Measurements from ENCODE around the gene SPATA1. TPM values are rescaled to one million over a fixed set of nuclear protein-coding genes. Genes with fewer than 3 reads are reported as not detected.

Gene SPATA1
- total and polyA plus RNA-seq, 2 of the 13 experiments (the other 11 are each of a cell fraction or from before 2014, with no cell fraction given) = 0.70 to 1.4 TPM

DNA sequence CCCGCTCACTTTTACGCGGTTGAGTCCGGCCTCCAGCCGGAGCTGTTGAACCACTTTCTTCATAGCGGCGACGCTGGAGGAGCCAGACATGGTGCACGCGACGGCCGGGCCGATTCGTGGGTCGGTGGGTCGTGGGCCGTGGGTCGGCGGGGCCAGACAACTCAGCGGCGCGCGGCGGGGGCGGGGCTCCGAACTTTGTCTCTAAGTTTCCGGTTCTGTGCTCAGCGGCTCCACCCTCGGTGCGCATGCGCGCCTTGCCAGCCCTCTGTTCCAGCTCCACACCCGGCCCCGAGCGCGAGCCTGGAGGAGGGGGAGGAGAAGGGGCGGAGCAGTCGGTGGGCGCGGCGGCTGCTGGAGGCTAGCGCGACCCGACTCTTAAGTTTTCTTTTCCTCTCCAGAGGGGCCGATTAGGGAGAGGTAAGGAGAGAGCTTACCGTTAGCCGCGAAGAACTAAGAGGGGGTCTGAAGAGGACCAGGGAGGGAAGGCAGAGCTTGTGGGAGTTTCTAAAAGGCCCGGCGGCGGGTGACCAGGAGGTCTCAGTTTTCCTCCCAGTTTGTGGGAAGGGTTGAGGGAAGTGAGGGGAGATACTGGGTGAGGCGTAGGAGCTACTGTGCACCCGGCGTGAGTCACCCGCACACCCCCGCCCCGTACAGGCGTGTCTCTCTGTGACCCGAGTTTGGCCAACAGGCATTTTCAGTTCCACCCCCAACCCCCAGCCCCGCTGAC, at the start of gene SPATA1, which contains the start of gene GNG5 (continued):
- TF ChIP-seq, protein P1, sequence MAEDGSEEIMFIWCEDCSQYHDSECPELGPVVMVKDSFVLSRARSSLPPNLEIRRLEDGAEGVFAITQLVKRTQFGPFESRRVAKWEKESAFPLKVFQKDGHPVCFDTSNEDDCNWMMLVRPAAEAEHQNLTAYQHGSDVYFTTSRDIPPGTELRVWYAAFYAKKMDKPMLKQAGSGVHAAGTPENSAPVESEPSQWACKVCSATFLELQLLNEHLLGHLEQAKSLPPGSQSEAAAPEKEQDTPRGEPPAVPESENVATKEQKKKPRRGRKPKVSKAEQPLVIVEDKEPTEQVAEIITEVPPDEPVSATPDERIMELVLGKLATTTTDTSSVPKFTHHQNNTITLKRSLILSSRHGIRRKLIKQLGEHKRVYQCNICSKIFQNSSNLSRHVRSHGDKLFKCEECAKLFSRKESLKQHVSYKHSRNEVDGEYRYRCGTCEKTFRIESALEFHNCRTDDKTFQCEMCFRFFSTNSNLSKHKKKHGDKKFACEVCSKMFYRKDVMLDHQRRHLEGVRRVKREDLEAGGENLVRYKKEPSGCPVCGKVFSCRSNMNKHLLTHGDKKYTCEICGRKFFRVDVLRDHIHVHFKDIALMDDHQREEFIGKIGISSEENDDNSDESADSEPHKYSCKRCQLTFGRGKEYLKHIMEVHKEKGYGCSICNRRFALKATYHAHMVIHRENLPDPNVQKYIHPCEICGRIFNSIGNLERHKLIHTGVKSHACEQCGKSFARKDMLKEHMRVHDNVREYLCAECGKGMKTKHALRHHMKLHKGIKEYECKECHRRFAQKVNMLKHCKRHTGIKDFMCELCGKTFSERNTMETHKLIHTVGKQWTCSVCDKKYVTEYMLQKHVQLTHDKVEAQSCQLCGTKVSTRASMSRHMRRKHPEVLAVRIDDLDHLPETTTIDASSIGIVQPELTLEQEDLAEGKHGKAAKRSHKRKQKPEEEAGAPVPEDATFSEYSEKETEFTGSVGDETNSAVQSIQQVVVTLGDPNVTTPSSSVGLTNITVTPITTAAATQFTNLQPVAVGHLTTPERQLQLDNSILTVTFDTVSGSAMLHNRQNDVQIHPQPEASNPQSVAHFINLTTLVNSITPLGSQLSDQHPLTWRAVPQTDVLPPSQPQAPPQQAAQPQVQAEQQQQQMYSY (CRISPR knock-in tag; IDR thresholded peaks at IDR 0.05) = no peak
- TF ChIP-seq, protein P2, sequence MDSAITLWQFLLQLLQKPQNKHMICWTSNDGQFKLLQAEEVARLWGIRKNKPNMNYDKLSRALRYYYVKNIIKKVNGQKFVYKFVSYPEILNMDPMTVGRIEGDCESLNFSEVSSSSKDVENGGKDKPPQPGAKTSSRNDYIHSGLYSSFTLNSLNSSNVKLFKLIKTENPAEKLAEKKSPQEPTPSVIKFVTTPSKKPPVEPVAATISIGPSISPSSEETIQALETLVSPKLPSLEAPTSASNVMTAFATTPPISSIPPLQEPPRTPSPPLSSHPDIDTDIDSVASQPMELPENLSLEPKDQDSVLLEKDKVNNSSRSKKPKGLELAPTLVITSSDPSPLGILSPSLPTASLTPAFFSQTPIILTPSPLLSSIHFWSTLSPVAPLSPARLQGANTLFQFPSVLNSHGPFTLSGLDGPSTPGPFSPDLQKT (CRISPR knock-in tag; IDR thresholded peaks at IDR 0.05; ENCODE audit: borderline replicate concordance) = no peak
- TF ChIP-seq, protein P3, sequence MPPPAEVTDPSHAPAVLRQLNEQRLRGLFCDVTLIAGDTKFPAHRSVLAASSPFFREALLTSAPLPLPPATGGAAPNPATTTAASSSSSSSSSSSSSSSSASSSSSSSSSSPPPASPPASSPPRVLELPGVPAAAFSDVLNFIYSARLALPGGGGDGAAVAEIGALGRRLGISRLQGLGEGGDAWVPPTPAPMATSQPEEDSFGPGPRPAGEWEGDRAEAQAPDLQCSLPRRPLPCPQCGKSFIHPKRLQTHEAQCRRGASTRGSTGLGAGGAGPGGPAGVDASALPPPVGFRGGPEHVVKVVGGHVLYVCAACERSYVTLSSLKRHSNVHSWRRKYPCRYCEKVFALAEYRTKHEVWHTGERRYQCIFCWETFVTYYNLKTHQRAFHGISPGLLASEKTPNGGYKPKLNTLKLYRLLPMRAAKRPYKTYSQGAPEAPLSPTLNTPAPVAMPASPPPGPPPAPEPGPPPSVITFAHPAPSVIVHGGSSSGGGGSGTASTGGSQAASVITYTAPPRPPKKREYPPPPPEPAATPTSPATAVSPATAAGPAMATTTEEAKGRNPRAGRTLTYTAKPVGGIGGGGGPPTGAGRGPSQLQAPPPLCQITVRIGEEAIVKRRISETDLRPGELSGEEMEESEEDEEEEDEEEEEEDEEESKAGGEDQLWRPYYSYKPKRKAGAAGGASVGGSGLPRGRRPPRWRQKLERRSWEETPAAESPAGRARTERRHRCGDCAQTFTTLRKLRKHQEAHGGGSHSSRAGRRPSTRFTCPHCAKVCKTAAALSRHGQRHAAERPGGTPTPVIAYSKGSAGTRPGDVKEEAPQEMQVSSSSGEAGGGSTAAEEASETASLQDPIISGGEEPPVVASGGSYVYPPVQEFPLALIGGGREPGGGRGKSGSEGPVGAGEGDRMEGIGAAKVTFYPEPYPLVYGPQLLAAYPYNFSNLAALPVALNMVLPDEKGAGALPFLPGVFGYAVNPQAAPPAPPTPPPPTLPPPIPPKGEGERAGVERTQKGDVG (CRISPR knock-in tag; IDR thresholded peaks at IDR 0.05; ENCODE audit: borderline replicate concordance) = no peak
- TF ChIP-seq ZNF75D (CRISPR knock-in tag; IDR thresholded peaks at IDR 0.05; ENCODE audit: borderline replicate concordance) (0 out of 2 replicates have a peak, but pooled peaks have one; percentile 36), KDM2A (CRISPR knock-in tag; IDR thresholded peaks at IDR 0.05; ENCODE audit: borderline replicate concordance, low read depth) (peak; percentile 55), FOSL1 (CRISPR knock-in tag; IDR thresholded peaks at IDR 0.05; ENCODE audit: borderline replicate concordance) (peak; percentile 64; the same call in 1 of the 2 replicates), PCBP2 (optimal IDR thresholded peaks at IDR 0.05; ENCODE audit: low read depth, low read length, poor library complexity, severe bottlenecking) (no peak), TSC22D2 (CRISPR knock-in tag; IDR thresholded peaks at IDR 0.05; ENCODE audit: borderline replicate concordance) (no peak), RBM39 (IDR thresholded peaks at IDR 0.05; ENCODE audit: low read depth, low read length, poor library complexity, severe bottlenecking) (peak; percentile 73), MYC (CRISPR knock-in tag; IDR thresholded peaks at IDR 0.05; ENCODE audit: borderline replicate concordance) (peak; percentile 30; the same call in 1 of the 2 replicates), MEIS2 (CRISPR knock-in tag; IDR thresholded peaks at IDR 0.05) (no peak; the same call in 1 of the 2 replicates), FOSL2 (CRISPR knock-in tag; IDR thresholded peaks at IDR 0.05) (peak; percentile 97), ZSCAN25 (CRISPR knock-in tag; IDR thresholded peaks at IDR 0.05) (peak; percentile 64)
- TF ChIP-seq, protein P4, sequence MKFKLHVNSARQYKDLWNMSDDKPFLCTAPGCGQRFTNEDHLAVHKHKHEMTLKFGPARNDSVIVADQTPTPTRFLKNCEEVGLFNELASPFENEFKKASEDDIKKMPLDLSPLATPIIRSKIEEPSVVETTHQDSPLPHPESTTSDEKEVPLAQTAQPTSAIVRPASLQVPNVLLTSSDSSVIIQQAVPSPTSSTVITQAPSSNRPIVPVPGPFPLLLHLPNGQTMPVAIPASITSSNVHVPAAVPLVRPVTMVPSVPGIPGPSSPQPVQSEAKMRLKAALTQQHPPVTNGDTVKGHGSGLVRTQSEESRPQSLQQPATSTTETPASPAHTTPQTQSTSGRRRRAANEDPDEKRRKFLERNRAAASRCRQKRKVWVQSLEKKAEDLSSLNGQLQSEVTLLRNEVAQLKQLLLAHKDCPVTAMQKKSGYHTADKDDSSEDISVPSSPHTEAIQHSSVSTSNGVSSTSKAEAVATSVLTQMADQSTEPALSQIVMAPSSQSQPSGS (CRISPR knock-in tag; IDR thresholded peaks at IDR 0.05) = no peak; the same call in 1 of the 2 replicates
- TF ChIP-seq, protein P5, sequence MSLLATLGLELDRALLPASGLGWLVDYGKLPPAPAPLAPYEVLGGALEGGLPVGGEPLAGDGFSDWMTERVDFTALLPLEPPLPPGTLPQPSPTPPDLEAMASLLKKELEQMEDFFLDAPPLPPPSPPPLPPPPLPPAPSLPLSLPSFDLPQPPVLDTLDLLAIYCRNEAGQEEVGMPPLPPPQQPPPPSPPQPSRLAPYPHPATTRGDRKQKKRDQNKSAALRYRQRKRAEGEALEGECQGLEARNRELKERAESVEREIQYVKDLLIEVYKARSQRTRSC (CRISPR knock-in tag; IDR thresholded peaks at IDR 0.05; ENCODE audit: low read depth) = no peak
- TF ChIP-seq, protein P6, sequence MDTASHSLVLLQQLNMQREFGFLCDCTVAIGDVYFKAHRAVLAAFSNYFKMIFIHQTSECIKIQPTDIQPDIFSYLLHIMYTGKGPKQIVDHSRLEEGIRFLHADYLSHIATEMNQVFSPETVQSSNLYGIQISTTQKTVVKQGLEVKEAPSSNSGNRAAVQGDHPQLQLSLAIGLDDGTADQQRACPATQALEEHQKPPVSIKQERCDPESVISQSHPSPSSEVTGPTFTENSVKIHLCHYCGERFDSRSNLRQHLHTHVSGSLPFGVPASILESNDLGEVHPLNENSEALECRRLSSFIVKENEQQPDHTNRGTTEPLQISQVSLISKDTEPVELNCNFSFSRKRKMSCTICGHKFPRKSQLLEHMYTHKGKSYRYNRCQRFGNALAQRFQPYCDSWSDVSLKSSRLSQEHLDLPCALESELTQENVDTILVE (CRISPR knock-in tag; IDR thresholded peaks at IDR 0.05) = peak; percentile 27; the same call in 1 of the 2 replicates
